GM21723 (cell line): Measurements from ENCODE around the gene MAMLD1.

ENCODE experiments used
- ATAC-seq: cut with Tn5 transposase; IDR thresholded peaks from one replicate; pipeline ENCODE4 v1.9.1; 2021; ENCODE audit warnings: mild to moderate bottlenecking, moderate library complexity; ENCODE audit not compliant: unreplicated experiment

The MAMLD1 gene

GRCh38 chrX:150352114-150352513, 11.0 kb upstream of the MAMLD1 start:
- no peak for ATAC-seq

- ATAC-seq = no peak
Measured at GRCh38 chrX:150352581-150352980, 10.5 kb upstream of the MAMLD1 start.

DNA sequence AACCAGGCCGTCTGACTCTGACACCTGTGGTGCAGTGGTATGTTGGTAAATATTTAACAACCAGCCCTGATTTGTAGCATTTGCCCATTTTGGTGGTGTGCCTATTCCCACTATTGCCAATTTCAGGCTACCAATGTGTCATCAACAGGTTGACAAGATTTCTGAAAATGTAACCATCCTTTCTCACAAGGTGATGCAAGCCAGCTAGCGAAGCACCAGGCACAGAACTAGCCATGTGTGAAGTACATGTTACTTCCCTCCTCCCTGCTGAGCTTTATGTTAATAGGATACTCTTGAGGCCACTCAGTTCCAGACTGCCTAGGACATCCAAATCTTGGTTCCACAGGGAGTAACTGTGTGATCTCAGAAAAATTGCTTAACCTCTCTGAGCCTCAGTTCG, 7.2 kb upstream of the MAMLD1 start:
- ATAC-seq = no peak

- ATAC-seq = no peak
Measured at GRCh38 chrX:150357790-150358189, 5.3 kb upstream of the MAMLD1 start.

DNA sequence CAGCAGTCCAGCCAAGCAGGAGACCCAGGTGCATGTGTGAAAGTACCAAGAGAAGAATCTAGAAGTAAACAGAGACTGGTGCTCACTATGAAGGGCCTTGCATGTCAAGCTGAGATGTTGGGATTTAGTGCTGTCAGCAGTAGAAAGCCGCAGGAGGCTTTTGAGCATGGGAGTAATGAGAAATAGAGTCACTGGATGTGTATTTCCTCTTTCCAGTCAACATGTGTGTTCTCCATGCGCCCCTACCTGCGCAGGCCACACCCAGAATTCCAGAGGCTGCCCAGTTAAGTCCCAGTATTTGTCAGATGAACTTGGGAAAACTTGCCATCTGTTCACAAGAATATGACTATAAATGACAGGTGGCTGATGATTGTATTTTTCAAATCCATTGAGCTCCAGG, 4.5 kb upstream of the MAMLD1 start:
- no peak for ATAC-seq

GRCh38 chrX:150360331-150360730, 2.8 kb upstream of the MAMLD1 start:
- no peak for ATAC-seq

- ATAC-seq = no peak
Measured at GRCh38 chrX:150361070-150361776, 1.9 kb upstream of the MAMLD1 start.

- ATAC-seq = no peak
Measured at GRCh38 chrX:150361777-150362351, 1.3 kb upstream of the MAMLD1 start.

DNA sequence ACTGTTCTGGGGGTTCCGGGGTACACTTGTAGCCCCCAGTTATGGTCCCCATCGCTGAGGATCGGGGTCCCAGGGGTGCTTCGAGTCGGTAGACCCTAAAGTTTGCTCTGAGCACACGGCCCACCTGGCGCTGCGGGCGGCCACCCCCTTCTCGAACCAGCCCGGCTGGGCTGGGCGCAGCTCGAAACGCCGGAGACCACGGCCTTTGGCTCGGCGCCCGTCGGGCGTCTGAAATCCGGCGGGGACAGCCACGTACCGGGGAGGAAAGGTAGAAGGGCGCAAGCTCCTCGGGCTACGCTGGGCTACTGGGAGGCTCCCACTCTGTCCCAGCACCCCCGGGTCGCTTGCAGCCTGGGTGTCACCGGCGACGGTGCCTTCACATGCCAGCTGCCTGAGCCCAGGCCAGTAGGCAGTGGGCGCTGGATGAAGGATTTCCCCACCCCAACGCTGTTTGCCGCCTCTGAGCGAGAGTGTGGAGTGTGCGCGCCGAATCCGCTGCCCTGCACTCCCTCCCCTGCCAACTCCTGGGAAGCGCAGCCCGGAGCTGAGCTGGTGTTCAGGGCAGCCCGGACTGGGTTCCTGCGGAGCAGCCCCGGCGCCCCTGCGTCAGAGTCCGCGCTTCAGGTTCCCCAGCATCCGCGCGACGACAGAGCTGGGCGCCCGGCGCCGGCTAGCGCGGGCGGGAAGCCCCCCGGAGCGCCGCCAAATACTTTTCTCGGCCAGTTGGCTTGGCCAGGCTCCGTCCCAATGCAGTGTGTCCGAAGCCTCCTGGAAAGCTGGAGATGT, 637 bp downstream of the MAMLD1 start:
- no peak for ATAC-seq

DNA sequence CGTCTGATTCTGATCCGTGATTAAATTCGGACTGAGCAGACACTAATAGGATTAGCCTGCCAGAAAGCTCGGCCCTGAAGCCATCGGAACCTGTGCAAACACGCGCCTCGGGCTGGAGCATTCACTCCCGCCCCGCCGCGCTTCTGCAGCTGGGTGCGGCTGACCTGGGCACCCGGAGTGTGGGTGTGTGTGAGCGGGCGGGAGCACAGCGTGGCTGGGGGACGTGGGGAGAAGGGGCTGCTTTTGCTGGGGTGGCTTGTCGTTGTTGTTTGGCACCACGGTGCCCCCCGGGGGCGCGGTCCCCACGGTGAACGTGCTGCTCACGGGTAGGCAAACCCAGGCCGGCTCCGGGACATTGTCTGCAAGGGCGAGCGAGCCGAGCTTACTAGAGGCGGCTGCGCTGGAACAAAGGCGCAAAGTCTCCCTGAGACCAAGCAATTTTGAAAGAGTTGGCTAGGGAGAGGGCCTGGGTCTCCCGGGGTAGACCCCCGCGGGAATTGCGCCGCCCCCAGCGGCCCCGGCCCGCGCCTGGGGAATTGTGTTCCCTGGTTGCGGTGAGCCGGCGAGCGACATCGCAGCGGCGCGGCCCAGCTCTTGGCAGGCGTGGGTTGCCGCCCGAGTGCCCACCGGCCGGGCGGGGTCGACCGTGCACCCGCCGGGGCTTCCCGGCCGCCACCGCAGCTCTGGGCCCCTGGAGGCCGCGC, 1.4 kb downstream of the MAMLD1 start:
- ATAC-seq = no peak

- ATAC-seq = no peak
Measured at GRCh38 chrX:150365051-150365989, 2.2 kb downstream of the MAMLD1 start.

DNA sequence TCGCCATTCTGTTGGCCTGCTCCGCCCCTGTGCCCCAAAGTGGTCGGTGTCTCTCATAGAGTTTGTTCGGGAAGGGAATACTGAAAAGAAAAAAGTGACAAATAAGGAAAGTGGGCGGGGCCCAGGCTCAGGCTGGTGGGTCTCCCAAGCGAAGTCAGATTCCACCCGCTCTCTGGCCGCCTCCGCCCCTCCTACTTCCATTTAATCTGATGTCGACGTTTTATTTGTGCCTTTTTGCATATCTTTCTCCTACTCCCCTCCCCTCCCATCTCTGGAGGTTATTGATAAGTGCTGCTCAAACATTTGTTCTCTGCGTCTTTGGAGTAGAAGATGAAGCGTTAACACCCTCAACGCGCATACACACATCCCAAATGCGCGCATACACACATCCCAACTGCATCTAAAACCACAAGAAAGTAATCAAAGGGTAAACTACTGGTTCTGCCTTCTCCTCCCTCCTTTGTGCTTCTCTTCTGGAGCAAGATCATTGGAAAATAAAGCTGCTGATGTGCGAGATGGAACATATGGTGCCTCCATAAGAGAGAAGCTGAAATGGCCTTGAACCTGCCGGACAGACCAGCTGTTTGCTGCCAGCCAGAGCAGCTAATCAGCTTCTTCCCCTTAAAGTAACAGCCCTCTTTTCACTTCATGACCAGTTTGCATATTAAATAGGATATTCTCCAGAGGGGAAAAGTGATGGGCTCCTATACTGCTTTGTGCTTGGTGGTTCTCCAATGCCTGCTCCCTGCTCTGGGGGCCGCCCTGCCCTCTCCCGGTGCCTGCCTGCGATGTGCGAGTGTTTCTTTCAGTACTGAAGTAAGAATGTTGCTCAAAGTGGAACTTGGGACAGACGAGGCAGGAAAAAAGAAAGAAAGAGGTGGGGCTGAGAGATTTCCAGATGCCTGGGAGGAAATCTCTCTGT, 3.1 kb downstream of the MAMLD1 start:
- ATAC-seq = no peak

GRCh38 chrX:150366951-150367545, 3.9 kb downstream of the MAMLD1 start:
- no peak for ATAC-seq

DNA sequence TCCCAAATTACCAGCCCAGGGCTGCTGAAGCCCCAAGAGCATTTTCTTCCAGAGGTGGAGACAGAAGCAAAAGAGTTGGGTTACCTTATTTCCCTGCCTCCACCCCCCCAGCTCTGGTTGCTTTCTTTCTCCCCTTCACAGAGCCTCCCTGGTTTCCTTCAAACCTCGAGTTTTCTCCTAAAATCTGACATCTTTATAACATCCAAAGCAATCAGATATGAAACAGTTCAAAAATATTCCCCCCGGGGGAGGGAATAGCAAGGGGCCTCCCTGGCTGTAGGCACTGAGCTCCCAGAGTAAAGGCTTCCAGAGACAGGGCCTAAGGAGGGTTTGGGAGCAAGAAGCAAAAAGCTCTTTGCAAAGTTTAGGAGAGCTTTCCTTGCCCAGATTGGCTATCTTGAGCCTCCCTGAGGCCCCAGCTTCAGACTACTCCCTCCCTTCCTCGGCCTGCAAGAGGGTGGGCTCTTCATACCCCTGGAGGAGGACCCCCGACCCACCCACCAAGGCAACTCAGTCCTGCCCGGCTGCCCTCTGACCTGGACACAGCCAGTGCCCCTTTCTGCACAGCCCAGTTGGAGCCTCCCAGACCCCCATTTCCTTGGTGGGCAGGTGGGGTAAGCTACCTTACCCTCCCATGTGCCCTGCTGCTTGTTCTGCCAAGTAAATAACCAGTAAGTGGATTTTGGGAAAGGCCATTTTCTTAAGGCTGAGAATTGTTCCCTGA, 7.6 kb downstream of the MAMLD1 start:
- ATAC-seq = no peak

GRCh38 chrX:150371877-150372276, 8.8 kb downstream of the MAMLD1 start:
- ATAC-seq = no peak

GRCh38 chrX:150372280-150372679, 9.2 kb downstream of the MAMLD1 start:
- no peak for ATAC-seq

- ATAC-seq = no peak
Measured at GRCh38 chrX:150372756-150373155, 9.6 kb downstream of the MAMLD1 start.

GRCh38 chrX:150375243-150375770, 12.2 kb downstream of the MAMLD1 start:
- no peak for ATAC-seq
